GM18873 (cell line): ENCODE results near the gene FLG.
"Not testable (repeated sequence)": the region's sequence is repeated elsewhere in the genome, so short reads cannot be mapped to it uniquely, and the experiment has no call there.

Experiments used
- ATAC-seq: cut with Tn5 transposase; IDR thresholded peaks from one replicate; pipeline ENCODE4 v1.9.1; 2021; ENCODE audit warnings: mild to moderate bottlenecking, moderate library complexity, moderate number of reproducible peaks; ENCODE audit not compliant: unreplicated experiment, low FRiP score

FLG gene

DNA sequence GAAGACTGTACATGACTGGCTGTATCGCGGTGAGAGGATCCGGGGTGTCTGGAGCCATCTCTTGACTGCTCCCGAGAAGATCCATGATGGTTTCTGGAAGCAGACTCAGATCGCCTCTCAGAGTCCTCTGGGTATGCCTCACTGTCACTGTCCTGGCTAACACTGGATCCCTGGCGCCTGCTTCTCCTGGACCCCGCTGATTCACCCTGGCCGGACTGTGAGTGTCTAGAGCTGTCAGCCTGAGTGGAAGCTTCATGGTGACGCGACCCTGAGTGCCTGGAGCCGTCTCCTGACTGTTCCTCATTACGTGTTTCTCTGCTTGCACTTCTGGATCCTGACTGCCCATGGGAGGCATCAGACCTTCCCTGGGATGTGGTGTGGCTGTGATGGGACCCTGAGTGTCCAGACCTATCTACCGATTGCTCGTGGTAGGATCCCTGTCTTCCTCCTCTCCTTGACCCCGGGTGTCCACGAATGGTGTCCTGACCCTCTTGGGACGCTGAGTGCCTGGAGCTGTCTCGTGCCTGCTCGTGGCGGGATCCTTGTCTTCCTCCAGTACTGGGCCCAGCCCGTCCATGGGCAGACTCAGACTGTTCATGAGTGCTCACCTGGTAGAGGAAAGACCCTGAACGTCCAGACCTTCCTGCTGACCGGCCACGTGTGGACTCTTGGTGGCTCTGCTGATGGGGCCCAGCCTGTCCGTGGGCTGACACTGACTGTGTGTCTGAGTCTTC, 21.7 kb downstream of the FLG start:
- ATAC-seq = not testable (repeated sequence)

DNA sequence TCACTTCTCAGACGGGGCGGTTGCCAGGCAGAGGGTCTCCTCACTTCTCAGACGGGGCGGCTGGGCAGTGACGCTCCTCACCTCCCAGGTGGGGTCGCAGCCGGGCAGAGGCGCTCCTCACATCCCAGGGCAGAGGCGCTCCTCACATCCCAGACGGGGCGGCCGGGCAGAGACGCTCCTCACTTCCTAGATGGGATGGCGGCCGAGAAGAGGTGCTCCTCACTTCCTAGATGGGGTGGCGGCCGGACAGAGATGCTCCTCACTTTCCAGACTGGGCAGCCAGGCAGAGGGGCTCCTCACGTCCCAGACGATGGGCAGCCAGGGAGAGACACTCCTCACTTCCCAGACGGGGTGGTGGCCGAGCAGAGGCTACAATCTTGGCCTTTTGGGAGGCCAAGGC, 68.6 kb downstream of the FLG start:
- ATAC-seq = not testable (repeated sequence)
